K562 (cell line): ENCODE data around the gene IL27RA. TPM values are rescaled to one million over a fixed set of nuclear protein-coding genes. Genes with fewer than 3 reads are reported as not detected.

Experiments
- ATAC-seq: fragments of 200-7000 bp; cut with Tn5 transposase; 3 replicates; pipeline ENCODE4 v1.9.1; 2020; ENCODE audit warnings: moderate library complexity
- BruUV-seq: library from RNA; stranded (reverse); fragments of 400-500 nt; replicated peaks from 2 replicates; lab custom pipeline; 2021; lab: Mats Ljungman, UMichigan
- CTCF ChIA-PET: fragments of 300-600 bp; formaldehyde crosslinking; extraction: SDS; loops from one replicate; lab custom pipeline; 2021; ENCODE audit warnings: low intra/inter-chr PET ratio; lab: Yijun Ruan, JAX
- POLR2A ChIA-PET: fragments of 300-600, 350-650 bp; sonication (Branson Sonifier 250); formaldehyde crosslinking; extraction: SDS; loops from one replicate; lab custom pipeline; 2021; ENCODE audit warnings: antibody characterized with exemption, inconsistent platforms; lab: Yijun Ruan, JAX
- DNase-seq, 4 experiments: peaks; one replicate each; pipeline versions ENCODE4 v3.0.0 to v3.0.0-alpha.2; 2011 to 2018; ENCODE audit warnings: low spot score in 3 of 4, mixed read lengths in 3 of 4; ENCODE audit errors: extremely low read depth in 1 of 4
- FAIRE-seq: peaks from 2 replicates; lab custom pipeline; 2011; peaks lifted over from hg19 to GRCh38; lab: Jason Lieb, UNC
- H2AFZ ChIP-seq: 2 replicates; pipeline ENCODE4 v1.6.0; 2011; ENCODE audit warnings: low read depth, low read length, control low read depth, inconsistent platforms
- H3K27ac ChIP-seq: fragments of 200-600 bp; 3 replicates; pipeline ENCODE4 v1.8.0; 2011; ENCODE audit warnings: low read depth, mild to moderate bottlenecking, control low read depth, inconsistent platforms, low read length, moderate library complexity, mixed read lengths; ENCODE audit errors: extremely low read depth
- H3K27me3 ChIP-seq, 2 experiments: fragments of 300-600 bp in 1 of 2; 2 replicates in 1 of 2; 3 replicates in 1 of 2; pipeline versions ENCODE4 v1.6.0 to v1.8.0; 2011; ENCODE audit warnings: inconsistent platforms in 2 of 2, low read length in 2 of 2, mild to moderate bottlenecking in 1 of 2, mixed read lengths in 1 of 2, moderate library complexity in 1 of 2; ENCODE audit not compliant: control insufficient read depth in 2 of 2, insufficient read depth in 2 of 2
- H3K36me3 ChIP-seq: fragments of 300-600 bp; 3 replicates; pipeline ENCODE4 v1.8.0; 2011; ENCODE audit warnings: mild to moderate bottlenecking, low read length, inconsistent platforms; ENCODE audit not compliant: control insufficient read depth, insufficient read depth
- H3K4me1 ChIP-seq, 2 experiments: fragments of 200-600 bp in 1 of 2; replicated peaks in 1 of 2; 2 replicates in 1 of 2; 3 replicates in 1 of 2; pipeline versions ENCODE4 v1.5.1 to v1.8.0; 2011; ENCODE audit warnings: inconsistent platforms in 2 of 2, low read length in 2 of 2, mild to moderate bottlenecking in 1 of 2, mixed read lengths in 1 of 2, moderate library complexity in 1 of 2; ENCODE audit not compliant: control insufficient read depth in 2 of 2, insufficient read depth in 2 of 2
- H3K4me2 ChIP-seq: 2 replicates; pipeline ENCODE4 v1.6.1; 2011; ENCODE audit warnings: low read length, control low read depth, inconsistent platforms, mixed read lengths; ENCODE audit not compliant: insufficient read depth
- H3K4me3 ChIP-seq: fragments of 200-600 bp; sonication (generic), shearing (Covaris generic); 2 replicates; pipeline ENCODE4 v1.5.1; 2016; ENCODE audit warnings: control low read depth, inconsistent platforms
- H3K79me2 ChIP-seq: fragments of 200-600 bp; 3 replicates; pipeline ENCODE4 v1.8.0; 2011; ENCODE audit warnings: low read length, inconsistent platforms; ENCODE audit not compliant: control insufficient read depth, insufficient read depth
- H3K9ac ChIP-seq, 2 experiments: 2 replicates each; pipeline versions ENCODE4 v1.6.0 to v1.6.1; 2011; ENCODE audit warnings: low read depth in 2 of 2, low read length in 2 of 2, control low read depth in 1 of 2, inconsistent platforms in 1 of 2, mild to moderate bottlenecking in 1 of 2, mixed read lengths in 1 of 2; ENCODE audit not compliant: insufficient read depth in 1 of 2
- H3K9me1 ChIP-seq: one replicate; pipeline ENCODE4 v1.6.0; 2011; ENCODE audit warnings: inconsistent platforms, mild to moderate bottlenecking, low read length, moderate library complexity; ENCODE audit not compliant: control insufficient read depth, insufficient read depth
- H3K9me3 ChIP-seq: replicated peaks from 2 replicates; pipeline ENCODE4 v1.5.1; 2011; ENCODE audit warnings: low read depth, low read length, inconsistent platforms; ENCODE audit not compliant: control insufficient read depth, insufficient read depth
- H4K20me1 ChIP-seq: replicated peaks from 2 replicates; pipeline ENCODE4 v1.6.1; 2011; ENCODE audit warnings: low read length, inconsistent platforms, mixed read lengths; ENCODE audit not compliant: control insufficient read depth, insufficient read depth
- ETV5 ChIP-seq: sonication (generic); formaldehyde crosslinking; IDR thresholded peaks from 2 replicates; pipeline ENCODE4 v1.4.0; 2020; ENCODE audit warnings: low read depth, mild to moderate bottlenecking, missing genetic modification reagents
- FOXA3 ChIP-seq, 2 experiments: fragments of 450-650 bp in 1 of 2; sonication (generic) in 1 of 2; formaldehyde crosslinking; IDR thresholded peaks in 1 of 2; conservative IDR thresholded peaks in 1 of 2; 2 replicates each; pipeline versions ENCODE4 v1.4.0 to v1.8.0; 2020 to 2022; ENCODE audit warnings: mild to moderate bottlenecking in 2 of 2, missing genetic modification reagents in 1 of 2
- HCFC1 ChIP-seq: IDR thresholded peaks from 2 replicates; pipeline ENCODE4 v1.6.1; 2012; ENCODE audit warnings: low read depth, low read length, improper control_type of control experiment
- HNRNPLL ChIP-seq: fragments of 200-400 bp; formaldehyde crosslinking; IDR thresholded peaks from 2 replicates; pipeline ENCODE4 v1.6.1; 2017; ENCODE audit warnings: low read length, low read depth, mild to moderate bottlenecking; ENCODE audit not compliant: poor library complexity, severe bottlenecking
- JUND ChIP-seq, 2 experiments: IDR thresholded peaks; 2 replicates in 1 of 2; 3 replicates in 1 of 2; pipeline ENCODE4 v1.6.1; 2011; ENCODE audit warnings: borderline replicate concordance in 2 of 2, low read depth in 2 of 2, low read length in 2 of 2, improper control_type of control experiment in 1 of 2, missing biosample characterization in 1 of 2, missing genetic modification characterization in 1 of 2, missing genetic modification reagents in 1 of 2
- POLR2B ChIP-seq: fragments of 450-650 bp; IDR thresholded peaks from 2 replicates; pipeline ENCODE4 v1.6.1; 2018; ENCODE audit warnings: low read depth; ENCODE audit not compliant: partially characterized antibody
- RBM25 ChIP-seq: fragments of 200-400 bp; formaldehyde crosslinking; IDR thresholded peaks from 2 replicates; pipeline ENCODE4 v1.6.1; 2018; ENCODE audit warnings: low read length, low read depth, moderate library complexity; ENCODE audit not compliant: severe bottlenecking
- SMARCA4 ChIP-seq: fragments of 450-650 bp; IDR thresholded peaks from 2 replicates; pipeline ENCODE4 v1.6.1; 2016
- SMARCA5 ChIP-seq: fragments of 450-650 bp; IDR thresholded peaks from 2 replicates; pipeline ENCODE4 v1.6.1; 2016
- TBL1XR1 ChIP-seq, 2 experiments: IDR thresholded peaks; 2 replicates each; pipeline ENCODE4 v1.6.1; 2012; ENCODE audit warnings: improper control_type of control experiment in 2 of 2, low read length in 2 of 2, mild to moderate bottlenecking in 1 of 2
- TEAD2 ChIP-seq: fragments of 450-650 bp; IDR thresholded peaks from 2 replicates; pipeline ENCODE4 v1.6.1; 2016; ENCODE audit warnings: missing genetic modification characterization, control low read depth, missing compliant biosample characterization
- XRCC5 ChIP-seq: fragments of 200-400 bp; formaldehyde crosslinking; IDR thresholded peaks from 2 replicates; pipeline ENCODE4 v1.6.1; 2017; ENCODE audit warnings: low read depth, mild to moderate bottlenecking, low read length
- ZFP36 ChIP-seq: fragments of 150-350 bp; IDR thresholded peaks from 2 replicates; pipeline ENCODE4 v1.6.1; 2018; ENCODE audit warnings: low read length, low read depth; ENCODE audit not compliant: partially characterized antibody
- ZNF232 ChIP-seq: sonication (generic); formaldehyde crosslinking; IDR thresholded peaks from 2 replicates; pipeline ENCODE4 v1.8.0; 2022; ENCODE audit warnings: mild to moderate bottlenecking, missing genetic modification reagents
- ZNF282 ChIP-seq: sonication (generic); formaldehyde crosslinking; IDR thresholded peaks from 2 replicates; pipeline ENCODE4 v1.8.1; 2023; ENCODE audit warnings: missing genetic modification reagents
- ZNF324 ChIP-seq: fragments of 250-450 bp; sonication (Bioruptor Pico); IDR thresholded peaks from 2 replicates; pipeline ENCODE4 v1.4.0; 2020; ENCODE audit warnings: mild to moderate bottlenecking
- ZNF699 ChIP-seq: fragments of 250-450 bp; sonication (Bioruptor Pico); IDR thresholded peaks from 2 replicates; pipeline ENCODE4 v1.8.0; 2021; ENCODE audit warnings: mild to moderate bottlenecking, moderate library complexity; ENCODE audit not compliant: insufficient replicate concordance
- ZNF707 ChIP-seq: fragments of 250-450 bp; sonication (Bioruptor Pico); conservative IDR thresholded peaks from 2 replicates; pipeline ENCODE4 v1.8.0; 2022; ENCODE audit warnings: inconsistent platforms, mild to moderate bottlenecking, moderate library complexity
- ZNF75A ChIP-seq: fragments of 450-650 bp; formaldehyde crosslinking; IDR thresholded peaks from 2 replicates; pipeline ENCODE4 v1.4.0; 2020; ENCODE audit warnings: mild to moderate bottlenecking
- WGBS: fragments of 100-300 bp; shearing (Covaris generic); methylation state at CpG from one replicate; pipeline ENCODE4 v1.1.6; 2016; ENCODE audit warnings: low coverage, mixed read lengths; ENCODE audit not compliant: insufficient coverage; ENCODE audit errors: missing lambda C conversion rate; 5-methylcytosine and 5-hydroxymethylcytosine counted together
- in situ Hi-C: fragments of 300-500 bp; cut with MboI; formaldehyde crosslinking; loops from 4 replicates; pipeline ENCODE4 v1.15.0; 2018; ENCODE audit warnings: inconsistent platforms, mixed read lengths
- intact Hi-C: fragments of 100-400 bp; cut with micrococcal nuclease; formaldehyde crosslinking; loops from 2 replicates; pipeline ENCODE4 v1.14.2; 2022
- polyA plus RNA-seq, 8 experiments: library from polyadenylated mRNA; depleted of rRNA in 4 of 8; stranded (reverse) in 5 of 8; unstranded in 3 of 8; fragments of >200 nt; fragmentation: Nextera tagmentation in 2 of 8; fragmentation: Illumina TruSeq in 1 of 8; extraction: Ambion mirVana in 2 of 8; extraction: Trizol in 1 of 8; gene quantifications; 2 replicates each; pipeline versions ENCODE4 v1.2.1 to v1.2.3, GENCODE V29; 2011 to 2014; ENCODE audit warnings: inconsistent platforms in 1 of 8, missing spikeins in 1 of 8
- total RNA-seq, 7 experiments: library from RNA; depleted of rRNA in 6 of 7; stranded (reverse); fragments of >200 nt in 6 of 7; fragmentation: Illumina TruSeq in 2 of 7; extraction: Trizol in 2 of 7; gene quantifications; 2 replicates each; pipeline versions ENCODE4 v1.2.1 to v1.2.3, GENCODE V29; 2011 to 2021; ENCODE audit warnings: low replicate concordance in 1 of 7
- TF ChIP-seq, protein P1 (sequence below): fragments of 450-650 bp; IDR thresholded peaks from 2 replicates; pipeline ENCODE4 v1.6.1; 2016; ENCODE audit warnings: mild to moderate bottlenecking

IL27RA gene
- total and polyA plus RNA-seq, 9 of the 15 experiments (the other 6 are each of a cell fraction or from before 2014, with no cell fraction given): 1.9 to 15.9 (median 12.0) TPM

DNA sequence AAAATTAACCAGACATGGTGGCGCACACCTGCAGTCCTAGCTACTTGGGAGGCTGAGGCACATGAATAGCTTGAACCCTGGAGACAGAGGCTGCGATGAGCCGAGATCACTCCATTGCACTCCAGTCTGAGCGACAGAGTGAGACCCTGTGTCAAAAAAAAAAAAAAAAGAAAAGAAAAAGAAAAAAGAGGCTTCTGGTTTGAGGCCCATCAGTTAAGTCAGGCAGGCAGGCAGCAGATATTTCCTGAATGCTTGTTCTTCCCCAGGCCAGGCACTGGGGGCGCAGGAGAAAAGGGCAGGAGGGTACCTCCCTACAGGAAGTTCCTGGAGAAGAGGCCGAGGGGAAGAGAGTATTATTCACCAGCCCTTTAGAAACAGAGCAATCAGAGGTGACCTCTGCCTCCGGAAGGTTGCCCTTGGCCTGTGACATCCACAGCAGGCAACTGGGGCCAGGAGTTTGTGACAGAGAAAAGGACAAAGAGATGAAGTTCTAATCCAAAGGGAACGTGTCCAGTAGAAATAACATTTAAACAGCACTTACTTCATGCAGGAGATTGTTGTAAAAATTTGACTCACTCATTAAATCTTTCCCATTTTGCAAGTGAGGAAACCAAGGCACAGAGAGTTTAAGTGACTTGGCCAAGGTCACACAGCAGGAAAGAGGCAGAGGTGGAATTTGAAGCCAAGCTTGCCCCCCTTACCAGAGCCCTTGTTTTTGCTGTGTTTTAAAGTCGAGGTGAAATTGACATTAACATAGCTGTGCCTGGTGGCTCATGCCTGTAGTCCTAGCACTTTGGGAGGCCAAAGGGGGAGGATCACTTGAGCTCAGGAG, 7.9 kb upstream of the IL27RA start:
- 0 out of 4 replicates have a peak overlapping the region, but pooled peaks of 1 of the 2 experiments have one; percentile 24 for H3K9ac ChIP-seq
- no peaks in the 10 kb centered on the region for H3K9me1 ChIP-seq
- peak overlapping the region; percentile 35 for H3K27ac ChIP-seq
- WGBS: 51% methylated on average over 9 of the region's 9 CpGs
- CTCF ChIA-PET: no interaction called here
- no TSS peak for BruUV-seq
- peak; percentile 88 for FAIRE-seq
- peak; percentile 67 to 87 (median 74) for DNase-seq
- H3K4me3 ChIP-seq: no peak overlapping the region
- H4K20me1 ChIP-seq: no peaks in the 10 kb centered on the region
- peak overlapping the region; percentile 83 for H2AFZ ChIP-seq
- H3K79me2 ChIP-seq: no peaks in the 10 kb centered on the region
- H3K9me3 ChIP-seq: no peaks in the 10 kb centered on the region; the same call in 1 of the 2 replicates
- no peaks in the 10 kb centered on the region for H3K36me3 ChIP-seq
- POLR2A ChIA-PET: interaction anchor here (1.8 kb wide), 1 partner anchor 17 kb away, joined by 7 read pairs; the partner anchor contains the start of gene RFX1
- peak overlapping the region; percentile 40; the same call in 1 of the 2 replicates for H3K4me2 ChIP-seq
- intact Hi-C loops: no loop called here
- peak; percentile 90 for ATAC-seq
- H3K4me1 ChIP-seq: peaks cover 22 to 30% of the 10 kb centered on the region in 2 experiments
- no peaks in the 10 kb centered on the region for H3K27me3 ChIP-seq
- in situ Hi-C loops: no loop called here
- TF ChIP-seq RBM25: peak; percentile 91
- no peak for TF ChIP-seq ZNF699 (CRISPR knock-in tag)
- no peak for TF ChIP-seq ZNF232 (CRISPR knock-in tag)
- TF ChIP-seq XRCC5: peak; percentile 74; the same call in 1 of the 2 replicates
- TF ChIP-seq ZNF75A: no peak
- TF ChIP-seq JUND (IDR thresholded peaks at IDR 0.05; ENCODE audit: borderline replicate concordance, low read depth, low read length): 0 out of 2 replicates have a peak, but pooled peaks have one; percentile 22
- peak; percentile 19; the same call in 1 of the 3 replicates for TF ChIP-seq JUND (tag; IDR thresholded peaks at IDR 0.05; ENCODE audit: borderline replicate concordance, low read depth, low read length)
- peak; percentile 68; the same call in 1 of the 2 replicates for TF ChIP-seq SMARCA5
- TF ChIP-seq HCFC1: peak; percentile 31; the same call in 1 of the 2 replicates
- TF ChIP-seq ETV5: peak; percentile 80
- TF ChIP-seq, protein P1, sequence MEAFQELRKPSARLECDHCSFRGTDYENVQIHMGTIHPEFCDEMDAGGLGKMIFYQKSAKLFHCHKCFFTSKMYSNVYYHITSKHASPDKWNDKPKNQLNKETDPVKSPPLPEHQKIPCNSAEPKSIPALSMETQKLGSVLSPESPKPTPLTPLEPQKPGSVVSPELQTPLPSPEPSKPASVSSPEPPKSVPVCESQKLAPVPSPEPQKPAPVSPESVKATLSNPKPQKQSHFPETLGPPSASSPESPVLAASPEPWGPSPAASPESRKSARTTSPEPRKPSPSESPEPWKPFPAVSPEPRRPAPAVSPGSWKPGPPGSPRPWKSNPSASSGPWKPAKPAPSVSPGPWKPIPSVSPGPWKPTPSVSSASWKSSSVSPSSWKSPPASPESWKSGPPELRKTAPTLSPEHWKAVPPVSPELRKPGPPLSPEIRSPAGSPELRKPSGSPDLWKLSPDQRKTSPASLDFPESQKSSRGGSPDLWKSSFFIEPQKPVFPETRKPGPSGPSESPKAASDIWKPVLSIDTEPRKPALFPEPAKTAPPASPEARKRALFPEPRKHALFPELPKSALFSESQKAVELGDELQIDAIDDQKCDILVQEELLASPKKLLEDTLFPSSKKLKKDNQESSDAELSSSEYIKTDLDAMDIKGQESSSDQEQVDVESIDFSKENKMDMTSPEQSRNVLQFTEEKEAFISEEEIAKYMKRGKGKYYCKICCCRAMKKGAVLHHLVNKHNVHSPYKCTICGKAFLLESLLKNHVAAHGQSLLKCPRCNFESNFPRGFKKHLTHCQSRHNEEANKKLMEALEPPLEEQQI: no peak
- peak in 1 of 2 experiments; percentile 47; a peak in 1 of 4 replicates for TF ChIP-seq TBL1XR1 (IDR thresholded peaks at IDR 0.05; ENCODE audit: low read length in 2 of 2)
- TF ChIP-seq POLR2B: no peak
- 0 out of 2 replicates have a peak, but pooled peaks have one; percentile 48 for TF ChIP-seq SMARCA4
- peak; percentile 78 for TF ChIP-seq ZFP36
- no peak for TF ChIP-seq ZNF707
- TF ChIP-seq ZNF282 (CRISPR knock-in tag): no peak
- TF ChIP-seq TEAD2 (tag): no peak
- no peak for TF ChIP-seq FOXA3 (CRISPR knock-in tag; conservative IDR thresholded peaks at IDR 0.05 in 1 of 2, IDR thresholded peaks at IDR 0.05 in 1 of 2)
- TF ChIP-seq ZNF324: no peak
- no peak for TF ChIP-seq HNRNPLL
